Lower lobe of right lung (tissue), 2 donors: Measurements from ENCODE around the gene NOB1. TPM values are rescaled to one million over a fixed set of nuclear protein-coding genes. Genes with fewer than 3 reads are reported as not detected.
A peak's percentile ranks its signal among the peaks of the same experiment; 100 is the strongest.

ENCODE experiments used
- ATAC-seq, 2 donors: fragments of 200-7000 bp; cut with Tn5 transposase; one replicate each; pipeline ENCODE4 v1.9.1; 2020 to 2022; ENCODE audit warnings: mild to moderate bottlenecking in 2 of 2, moderate library complexity in 2 of 2
- DNase-seq: peaks from one replicate; pipeline ENCODE4 v3.0.0-alpha.2; 2020
- H3K27ac ChIP-seq: fragments of 200-600 bp; one replicate; pipeline ENCODE4 v1.8.0; 2022
- H3K27me3 ChIP-seq: fragments of 200-600 bp; one replicate; pipeline ENCODE4 v1.8.0; 2022; ENCODE audit warnings: low read depth
- H3K36me3 ChIP-seq: fragments of 200-600 bp; one replicate; pipeline ENCODE4 v1.8.0; 2022; ENCODE audit warnings: mild to moderate bottlenecking
- H3K4me1 ChIP-seq: fragments of 200-600 bp; one replicate; pipeline ENCODE4 v1.8.0; 2022
- H3K4me3 ChIP-seq: fragments of 200-600 bp; one replicate; pipeline ENCODE4 v1.8.0; 2022; ENCODE audit warnings: mild to moderate bottlenecking
- H3K9me3 ChIP-seq: fragments of 200-600 bp; one replicate; pipeline ENCODE4 v1.8.0; 2022
- CTCF ChIP-seq: fragments of 200-600 bp; IDR thresholded peaks from one replicate; pipeline ENCODE4 v1.8.0; 2022; ENCODE audit warnings: antibody characterized with exemption, mild to moderate bottlenecking
- intact Hi-C: fragments of 100-400 bp; cut with DNase I; formaldehyde crosslinking; loops from one replicate; pipeline ENCODE4 v1.11.0; 2022
- total RNA-seq: library from RNA; stranded (reverse); fragmentation: NEBNext Ultra II Directional; extraction: Animal tissue kit (Norgen Biotek cat#: 25700); gene quantifications from one replicate; pipeline ENCODE4 v1.2.1, GENCODE V29; 2021
- donor health status: DM: no; HTN: yes; CAD: no; lungs with severe emphysema.

Gene NOB1
- total RNA-seq, 1 donor from 2014 or later, result 30.3 TPM

GRCh38 chr16:69727916-69728270, 26.8 kb downstream of the NOB1 start:
- Histone ChIP-seq H3K9me3 (no peaks in the 10 kb centered on the region), H3K4me3 (peak overlapping the region; percentile 71), H3K36me3 (no peaks in the 10 kb centered on the region), H3K27me3 (no peaks in the 10 kb centered on the region), H3K4me1 (peaks cover 30% of the 10 kb centered on the region), H3K27ac (peak overlapping the region; percentile 81)
- peak; percentile 82 for DNase-seq
- no peak for TF ChIP-seq CTCF
- peak in 1 of 2 donors; percentile 45 for ATAC-seq
- intact Hi-C loops, result no loop called here

GRCh38 chr16:69726313-69727060, 28.2 kb downstream of the NOB1 start, which contains the start of gene NQO1:
NQO1 (minus strand) TSS chr16:69726560; CDS start chr16:69726439, 121 bp downstream.
- Histone ChIP-seq H3K27me3 (no peaks in the 10 kb centered on the region), H3K36me3 (no peaks in the 10 kb centered on the region), H3K27ac (peak within 1 kb of the TSS; percentile 81), H3K4me3 (peak within 1 kb of the TSS; percentile 71), H3K9me3 (no peaks in the 10 kb centered on the region), H3K4me1 (peaks cover 30% of the 10 kb centered on the region)
- DNase-seq (peak; percentile 97), ATAC-seq (peak; percentile 98 to 99)
- intact Hi-C loops, result no loop called here
- no peak for TF ChIP-seq CTCF

GRCh38 chr16:69725480-69726312, 29.0 kb downstream of the NOB1 start:
- H3K4me3 ChIP-seq, result peak overlapping the region; percentile 71
- DNase-seq, result no peak
- H3K4me1 ChIP-seq, result peaks cover 30% of the 10 kb centered on the region
- no peaks in the 10 kb centered on the region for H3K9me3 ChIP-seq
- no peaks in the 10 kb centered on the region for H3K27me3 ChIP-seq
- ATAC-seq, result no peak
- intact Hi-C loops, result no loop called here
- H3K36me3 ChIP-seq, result no peaks in the 10 kb centered on the region
- TF ChIP-seq CTCF, result no peak
- H3K27ac ChIP-seq, result peak overlapping the region; percentile 81

GRCh38 chr16:69724981-69725479, 29.7 kb downstream of the NOB1 start:
- DNase-seq, result no peak
- H3K4me1 ChIP-seq, result peaks cover 30% of the 10 kb centered on the region

More at GRCh38 chr16:69724981-69725479, 29.7 kb downstream of the NOB1 start:
- no peaks in the 10 kb centered on the region for H3K9me3 ChIP-seq
- no peak for ATAC-seq
- no peaks in the 10 kb centered on the region for H3K27me3 ChIP-seq
- intact Hi-C loops, result no loop called here
- TF ChIP-seq CTCF, result no peak
- H3K27ac ChIP-seq, result peak overlapping the region; percentile 81
- peak overlapping the region; percentile 71 for H3K4me3 ChIP-seq
- no peaks in the 10 kb centered on the region for H3K36me3 ChIP-seq
